SK-N-MC (cell line): ENCODE results near the gene PRDM16.
"Not testable (repeated sequence)": the region's sequence is repeated elsewhere in the genome, so short reads cannot be mapped to it uniquely, and the experiment has no call there.

ENCODE experiments used
- DNase-seq: peaks from one replicate; pipeline ENCODE4 v3.0.0-alpha.2; 2011; ENCODE audit warnings: low read depth, low spot score
- H3K27ac ChIP-seq: fragments of 200-600 bp; sonication (generic); 2 replicates; pipeline ENCODE4 v1.5.1; 2016; ENCODE audit warnings: mixed run types
- H3K36me3 ChIP-seq: fragments of 200-600 bp; sonication (generic); 2 replicates; pipeline ENCODE4 v1.6.1; 2017; ENCODE audit warnings: antibody characterized with exemption, low read length, mixed read lengths; ENCODE audit not compliant: insufficient read depth
- H3K4me3 ChIP-seq: fragments of 200-600 bp; sonication (generic); 2 replicates; pipeline ENCODE4 v1.5.1; 2016
- H3K9ac ChIP-seq: fragments of 200-600 bp; sonication (generic); 2 replicates; pipeline ENCODE4 v1.8.0; 2017; ENCODE audit warnings: mixed run types, mixed read lengths; ENCODE audit not compliant: insufficient read length
- H3K9me3 ChIP-seq: fragments of 200-600 bp; sonication (generic); 2 replicates; pipeline ENCODE4 v1.6.1; 2017; ENCODE audit warnings: low read depth, mild to moderate bottlenecking, antibody characterized with exemption, low read length, moderate library complexity, mixed read lengths
- EZH2 ChIP-seq: fragments of 200-600 bp; sonication (generic); IDR thresholded peaks from one replicate; pipeline ENCODE4 v1.6.1; 2017; ENCODE audit warnings: antibody characterized with exemption
- FOXP2 ChIP-seq: optimal IDR thresholded peaks from 2 replicates; pipeline ENCODE3; 2011; ENCODE audit warnings: mild to moderate bottlenecking, moderate library complexity; ENCODE audit not compliant: insufficient read depth; ENCODE audit errors: extremely low read length, control extremely low read depth
- POLR2AphosphoS5 ChIP-seq: IDR thresholded peaks from 2 replicates; pipeline ENCODE4 v1.6.1; 2012; ENCODE audit warnings: mild to moderate bottlenecking, low read depth, low read length, borderline replicate concordance

PRDM16 gene

GRCh38 chr1:3081171-3081683 lies 12.2 kb downstream of the PRDM16 start:
- DNase-seq: no peak
- no peak overlapping the region for H3K9ac ChIP-seq
- H3K4me3 ChIP-seq: no peak overlapping the region
- no peak overlapping the region for H3K27ac ChIP-seq
- no peak for TF ChIP-seq POLR2AphosphoS5
- no peak for TF ChIP-seq FOXP2
- no peak for TF ChIP-seq EZH2
- H3K36me3 ChIP-seq: no peaks in the 10 kb centered on the region
- no peaks in the 10 kb centered on the region for H3K9me3 ChIP-seq

GRCh38 chr1:3082051-3082450 lies 13.0 kb downstream of the PRDM16 start:
- no peak for DNase-seq
- no peak overlapping the region for H3K4me3 ChIP-seq
- H3K9ac ChIP-seq: no peak overlapping the region
- H3K27ac ChIP-seq: no peak overlapping the region
- no peak for TF ChIP-seq EZH2
- no peak for TF ChIP-seq POLR2AphosphoS5
- TF ChIP-seq FOXP2: no peak
- H3K36me3 ChIP-seq: no peaks in the 10 kb centered on the region
- no peaks in the 10 kb centered on the region for H3K9me3 ChIP-seq

GRCh38 chr1:3082571-3083516 lies 13.8 kb downstream of the PRDM16 start:
- H3K9ac ChIP-seq: no peak overlapping the region
- no peak for DNase-seq
- no peak overlapping the region for H3K27ac ChIP-seq
- no peak for TF ChIP-seq FOXP2
- TF ChIP-seq EZH2: no peak
- no peak for TF ChIP-seq POLR2AphosphoS5
- H3K4me3 ChIP-seq: no peak overlapping the region
- H3K36me3 ChIP-seq: no peaks in the 10 kb centered on the region
- H3K9me3 ChIP-seq: no peaks in the 10 kb centered on the region

- Histone ChIP-seq H3K9me3 (no peaks in the 10 kb centered on the region), H3K9ac (no peak overlapping the region), H3K36me3 (no peaks in the 10 kb centered on the region), H3K4me3 (no peak overlapping the region), H3K27ac (no peak overlapping the region)
- DNase-seq: no peak
- TF ChIP-seq EZH2: no peak
- TF ChIP-seq FOXP2: no peak
- TF ChIP-seq POLR2AphosphoS5: no peak
These were observed 15.2 kb downstream of the PRDM16 start for GRCh38 chr1:3084154-3084553.

GRCh38 chr1:3084726-3085125 lies 15.7 kb downstream of the PRDM16 start:
- no peak overlapping the region for H3K27ac ChIP-seq
- no peak for TF ChIP-seq POLR2AphosphoS5
- no peak for TF ChIP-seq EZH2
- no peak for TF ChIP-seq FOXP2

GRCh38 chr1:3085721-3086120 lies 16.7 kb downstream of the PRDM16 start:
- DNase-seq: no peak
- H3K36me3 ChIP-seq: no peaks in the 10 kb centered on the region

More at GRCh38 chr1:3084726-3085125, 15.7 kb downstream of the PRDM16 start:
- H3K9me3 ChIP-seq: no peaks in the 10 kb centered on the region
- H3K36me3 ChIP-seq: no peaks in the 10 kb centered on the region
- no peak overlapping the region for H3K9ac ChIP-seq
- no peak overlapping the region for H3K4me3 ChIP-seq
- no peak for DNase-seq

GRCh38 chr1:3086272-3086974 lies 17.4 kb downstream of the PRDM16 start:
- Histone ChIP-seq H3K36me3 (no peaks in the 10 kb centered on the region), H3K9me3 (no peaks in the 10 kb centered on the region), H3K27ac (no peak overlapping the region), H3K4me3 (no peak overlapping the region), H3K9ac (no peak overlapping the region)
- no peak for DNase-seq
- TF ChIP-seq FOXP2 (no peak), POLR2AphosphoS5 (no peak), EZH2 (no peak)

More at GRCh38 chr1:3085721-3086120, 16.7 kb downstream of the PRDM16 start:
- TF ChIP-seq FOXP2 (no peak), POLR2AphosphoS5 (no peak), EZH2 (no peak)
- Histone ChIP-seq H3K9ac (no peak overlapping the region), H3K27ac (no peak overlapping the region), H3K4me3 (no peak overlapping the region), H3K9me3 (no peaks in the 10 kb centered on the region)

GRCh38 chr1:3087049-3087448 lies 18.0 kb downstream of the PRDM16 start:
- no peak for DNase-seq
- no peak overlapping the region for H3K27ac ChIP-seq
- H3K36me3 ChIP-seq: no peaks in the 10 kb centered on the region
- no peak overlapping the region for H3K9ac ChIP-seq
- H3K4me3 ChIP-seq: no peak overlapping the region
- H3K9me3 ChIP-seq: no peaks in the 10 kb centered on the region
- TF ChIP-seq FOXP2: no peak
- no peak for TF ChIP-seq EZH2
- no peak for TF ChIP-seq POLR2AphosphoS5

GRCh38 chr1:3087946-3088668 lies 19.1 kb downstream of the PRDM16 start:
- H3K27ac ChIP-seq, DNase-seq, H3K4me3 ChIP-seq, H3K36me3 ChIP-seq, H3K9me3 ChIP-seq, H3K9ac ChIP-seq: not testable (repeated sequence)
